ENCODE results near the gene MAP3K13.

Gene MAP3K13

DNA sequence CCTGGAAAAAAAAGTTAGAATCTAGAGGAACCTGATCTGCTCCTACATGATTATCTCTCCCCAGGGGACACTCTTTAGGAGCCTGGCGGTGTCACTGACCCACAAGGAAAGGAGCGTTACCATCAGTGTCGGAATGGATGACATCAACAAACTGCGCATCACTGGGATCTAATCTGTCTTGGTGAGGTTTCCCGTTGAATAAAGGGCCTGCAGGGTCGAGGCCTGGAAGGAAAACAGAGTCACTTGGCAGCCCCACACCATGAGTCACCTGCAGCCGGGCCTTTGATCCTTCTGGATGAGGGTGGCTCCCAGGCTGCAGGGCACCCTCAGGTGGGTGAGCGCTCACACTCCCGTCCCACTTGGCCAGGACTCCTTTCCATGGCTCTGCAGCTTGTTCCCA, 164.4 kb downstream of the MAP3K13 start:
- intact Hi-C loops (cut with DNase I) = no loop called here
- DNase-seq = no peak

- no peak for DNase-seq
- intact Hi-C loops (cut with DNase I) = no loop called here
Measured at GRCh38 chr3:185528532-185528931, 165.6 kb downstream of the MAP3K13 start.

DNA sequence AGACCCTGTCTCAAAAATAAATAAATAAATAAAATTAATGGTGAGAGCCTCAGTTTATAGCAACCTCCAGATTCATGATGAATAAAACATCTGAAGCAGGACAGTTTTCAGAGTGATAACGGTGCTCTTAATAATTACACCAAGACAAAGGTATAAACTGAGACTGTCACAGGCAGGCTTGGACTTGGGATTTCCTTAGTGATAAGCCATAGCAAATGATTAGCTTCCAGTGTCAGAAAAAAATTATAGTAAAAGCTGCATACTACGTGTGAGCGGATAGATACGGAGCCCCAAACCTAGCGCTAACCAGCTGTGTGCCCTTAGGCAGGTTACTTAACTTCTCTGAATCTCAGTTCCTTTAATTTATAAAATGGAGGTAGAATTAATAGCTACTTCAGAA, 167.9 kb downstream of the MAP3K13 start:
- DNase-seq = no peak
- intact Hi-C loops (cut with DNase I) = no loop called here

- peak in 3 of 42 donors; percentile 9 to 16 (median 10) for DNase-seq
- intact Hi-C loops (cut with DNase I) = no loop called here
Measured at GRCh38 chr3:185532901-185533300, 170.0 kb downstream of the MAP3K13 start.

GRCh38 chr3:185534511-185534910, 171.6 kb downstream of the MAP3K13 start:
- peak in 1 of 42 donors; percentile 19 for DNase-seq
- intact Hi-C loops (cut with DNase I) = no loop called here

GRCh38 chr3:185537369-185537970, 174.5 kb downstream of the MAP3K13 start:
- intact Hi-C loops (cut with DNase I) = no loop called here
- DNase-seq = peak in 7 of 42 donors; percentile 9 to 44 (median 23)

All from head of caudate nucleus (tissue), 42 donors.